ENCODE results near the gene PGA4.
"Not testable (repeated sequence)": the region's sequence is repeated elsewhere in the genome, so short reads cannot be mapped to it uniquely, and the experiment has no call there.

Gene PGA4

GRCh38 chr11:61204502-61205059 is 17.6 kb upstream of the PGA4 start:
- not testable (repeated sequence) for DNase-seq (ENCODE audit: low read depth in 3 of 3)

DNA sequence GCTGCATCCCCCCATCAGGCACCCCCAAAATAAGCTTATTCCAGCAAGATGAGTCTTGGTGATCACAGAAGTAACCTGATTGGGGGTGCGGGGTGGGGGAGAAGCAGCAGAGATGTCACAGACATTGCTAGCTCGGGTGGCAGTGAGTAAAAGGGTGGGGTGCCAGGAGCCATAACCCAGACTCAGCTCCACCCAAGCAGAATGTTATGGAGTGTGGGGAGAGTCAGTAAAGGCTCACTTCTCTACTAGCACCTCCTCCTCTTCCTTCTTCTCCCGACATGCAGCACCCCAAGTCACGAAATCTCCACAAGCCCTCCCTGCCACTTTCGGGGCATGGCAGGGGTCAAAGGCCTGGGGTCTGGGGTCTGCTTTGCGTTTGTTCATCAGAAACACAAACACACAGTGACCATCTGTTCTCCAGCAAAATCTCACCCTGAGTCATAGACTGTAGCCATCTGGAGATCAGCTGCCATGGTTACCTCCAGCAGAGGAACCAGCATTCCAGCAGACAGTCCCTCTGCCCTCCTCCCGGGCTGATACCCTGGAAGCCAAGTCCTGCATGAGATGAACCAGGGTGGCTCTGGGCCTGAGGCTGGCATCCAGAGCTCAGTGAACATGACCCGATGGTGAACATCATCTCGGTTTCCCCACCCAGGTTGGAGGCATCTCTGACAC is 14.4 kb upstream of the PGA4 start:
- DNase-seq (ENCODE audit: low read depth in 3 of 3): not testable (repeated sequence)

DNA sequence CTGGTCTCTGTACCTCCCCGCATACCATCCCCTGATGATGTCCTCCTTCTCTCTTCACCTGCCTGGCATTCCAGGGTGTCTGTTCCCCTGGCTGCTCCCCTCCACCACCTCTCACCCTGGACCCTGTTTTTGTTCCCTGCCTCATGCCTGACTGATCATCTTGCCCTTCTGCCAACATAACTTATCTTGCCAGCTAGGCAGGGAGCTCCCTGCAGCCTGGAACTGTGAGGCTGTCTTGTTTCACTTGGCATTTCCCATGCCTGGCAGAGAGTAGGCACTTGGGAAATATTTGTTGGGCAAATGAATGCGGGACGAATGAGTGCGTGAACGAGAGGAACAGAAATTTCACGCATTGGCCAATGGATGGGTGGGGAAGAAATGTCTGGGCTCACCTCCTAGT is 11.5 kb upstream of the PGA4 start:
- DNase-seq (ENCODE audit: low read depth in 3 of 3): not testable (repeated sequence)

DNA sequence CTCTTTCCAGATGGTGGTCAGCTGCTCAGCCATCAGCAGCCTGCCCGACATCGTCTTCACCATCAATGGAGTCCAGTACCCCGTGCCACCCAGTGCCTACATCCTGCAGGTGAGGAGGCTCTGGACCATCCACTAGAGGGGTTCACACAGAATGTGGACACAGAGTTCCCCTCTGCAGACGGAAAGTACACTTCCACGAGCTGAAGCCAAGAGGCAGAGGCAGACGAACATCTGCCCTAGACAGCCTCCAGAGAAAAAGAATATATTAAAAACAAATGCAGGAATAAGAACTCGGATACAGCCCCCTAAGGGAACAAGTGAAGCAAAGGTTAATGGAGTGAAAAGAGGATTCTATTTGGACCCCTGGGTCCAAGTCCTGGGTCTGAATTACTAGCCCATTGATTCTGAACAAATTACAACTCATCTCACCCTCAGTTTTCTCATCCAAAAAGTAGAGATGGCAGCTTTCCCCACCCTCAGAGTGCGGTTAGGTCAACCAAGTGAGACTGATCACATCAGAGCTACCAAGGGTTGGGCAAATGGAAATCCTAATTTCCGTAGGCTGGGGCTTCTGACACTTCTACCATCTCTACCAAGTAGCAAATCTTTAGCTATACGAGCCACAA is 10.7 kb upstream of the PGA4 start:
- DNase-seq (ENCODE audit: low read depth in 3 of 3): not testable (repeated sequence)

- not testable (repeated sequence) for DNase-seq (ENCODE audit: low read depth in 3 of 3)
These were observed 9.9 kb upstream of the PGA4 start for GRCh38 chr11:61212202-61212601.

DNA sequence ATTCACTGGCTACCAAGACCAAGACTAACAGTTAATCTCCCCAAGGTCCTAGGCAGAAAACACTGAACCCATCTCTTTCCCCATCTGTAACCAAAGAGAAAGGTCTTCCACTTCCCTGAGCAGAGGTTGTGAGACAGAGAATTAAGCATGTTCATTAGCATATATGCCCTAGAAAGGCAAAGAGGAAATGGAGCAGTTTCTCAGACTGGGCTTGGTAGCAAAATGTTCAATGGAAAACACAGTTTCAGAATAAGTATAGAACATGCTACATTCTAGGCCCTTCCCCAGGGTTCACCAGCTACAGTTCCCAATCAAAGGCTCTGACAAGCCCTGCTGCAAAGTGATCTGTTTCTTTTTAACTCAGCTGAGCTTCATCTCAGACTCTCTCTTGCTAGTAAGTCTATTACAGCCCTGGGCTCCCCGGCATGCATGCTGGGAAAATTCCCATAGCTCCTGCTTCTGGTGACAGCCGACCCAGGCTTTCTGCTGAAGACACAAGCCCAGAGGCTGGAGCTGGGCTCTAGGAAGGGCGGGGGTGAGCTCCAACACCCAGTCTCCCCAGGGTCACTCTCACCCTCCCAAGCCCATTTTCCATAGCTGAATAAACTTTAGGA is 8.3 kb upstream of the PGA4 start:
- not testable (repeated sequence) for DNase-seq (ENCODE audit: low read depth in 3 of 3)

- not testable (repeated sequence) for DNase-seq (ENCODE audit: low read depth in 3 of 3)
These were observed 3.8 kb upstream of the PGA4 start for GRCh38 chr11:61218306-61218705.

- DNase-seq (ENCODE audit: low read depth in 3 of 3): not testable (repeated sequence)
These were observed 3.1 kb upstream of the PGA4 start for GRCh38 chr11:61219016-61219415.

DNA sequence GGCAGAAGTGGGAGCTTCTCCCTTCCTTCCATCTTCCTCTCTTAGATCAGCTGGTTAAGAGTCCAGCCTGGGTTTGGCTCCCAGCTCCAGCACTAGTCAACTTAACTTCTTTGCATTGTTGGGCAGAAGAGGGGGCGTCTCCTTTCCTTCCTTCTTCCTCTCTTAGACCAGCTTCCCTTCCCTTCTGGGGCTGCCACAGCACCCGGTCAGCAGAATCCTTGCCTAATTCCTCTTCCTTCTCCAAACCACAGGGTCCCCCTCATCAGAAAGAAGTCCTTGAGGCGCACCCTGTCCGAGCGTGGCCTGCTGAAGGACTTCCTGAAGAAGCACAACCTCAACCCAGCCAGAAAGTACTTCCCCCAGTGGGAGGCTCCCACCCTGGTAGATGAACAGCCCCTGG is 545 bp downstream of the PGA4 start:
- not testable (repeated sequence) for DNase-seq (ENCODE audit: low read depth in 3 of 3)

DNA sequence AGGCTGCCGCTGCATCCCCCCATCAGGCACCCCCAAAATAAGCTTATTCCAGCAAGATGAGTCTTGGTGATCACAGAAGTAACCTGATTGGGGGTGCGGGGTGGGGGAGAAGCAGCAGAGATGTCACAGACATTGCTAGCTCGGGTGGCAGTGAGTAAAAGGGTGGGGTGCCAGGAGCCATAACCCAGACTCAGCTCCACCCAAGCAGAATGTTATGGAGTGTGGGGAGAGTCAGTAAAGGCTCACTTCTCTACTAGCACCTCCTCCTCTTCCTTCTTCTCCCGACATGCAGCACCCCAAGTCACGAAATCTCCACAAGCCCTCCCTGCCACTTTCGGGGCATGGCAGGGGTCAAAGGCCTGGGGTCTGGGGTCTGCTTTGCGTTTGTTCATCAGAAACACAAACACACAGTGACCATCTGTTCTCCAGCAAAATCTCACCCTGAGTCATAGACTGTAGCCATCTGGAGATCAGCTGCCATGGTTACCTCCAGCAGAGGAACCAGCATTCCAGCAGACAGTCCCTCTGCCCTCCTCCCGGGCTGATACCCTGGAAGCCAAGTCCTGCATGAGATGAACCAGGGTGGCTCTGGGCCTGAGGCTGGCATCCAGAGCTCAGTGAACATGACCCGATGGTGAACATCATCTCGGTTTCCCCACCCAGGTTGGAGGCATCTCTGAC is 4.5 kb downstream of the PGA4 start:
- DNase-seq (ENCODE audit: low read depth in 3 of 3): not testable (repeated sequence)

- DNase-seq (ENCODE audit: low read depth in 3 of 3): not testable (repeated sequence)
These were observed 7.3 kb downstream of the PGA4 start for GRCh38 chr11:61229458-61229857.

DNA sequence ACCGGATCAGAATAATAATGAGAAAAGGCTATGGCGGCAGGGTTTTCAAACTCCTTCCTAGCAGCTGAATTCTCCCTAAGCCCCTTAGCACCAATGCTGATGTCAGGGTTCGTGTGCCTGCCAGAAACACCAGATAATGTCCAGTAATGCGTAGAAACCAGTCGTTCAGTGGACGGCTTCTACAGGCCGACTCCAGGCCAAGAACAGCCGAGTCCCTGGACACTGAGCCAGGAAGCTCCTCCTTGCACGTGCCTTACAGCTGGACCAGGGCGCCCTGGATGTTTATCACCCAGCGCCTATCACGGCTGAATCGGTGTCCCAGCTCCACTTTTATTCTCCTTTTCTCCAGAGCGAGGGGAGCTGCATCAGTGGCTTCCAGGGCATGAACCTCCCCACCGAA is 8.9 kb downstream of the PGA4 start:
- DNase-seq (ENCODE audit: low read depth in 3 of 3): not testable (repeated sequence)

DNA sequence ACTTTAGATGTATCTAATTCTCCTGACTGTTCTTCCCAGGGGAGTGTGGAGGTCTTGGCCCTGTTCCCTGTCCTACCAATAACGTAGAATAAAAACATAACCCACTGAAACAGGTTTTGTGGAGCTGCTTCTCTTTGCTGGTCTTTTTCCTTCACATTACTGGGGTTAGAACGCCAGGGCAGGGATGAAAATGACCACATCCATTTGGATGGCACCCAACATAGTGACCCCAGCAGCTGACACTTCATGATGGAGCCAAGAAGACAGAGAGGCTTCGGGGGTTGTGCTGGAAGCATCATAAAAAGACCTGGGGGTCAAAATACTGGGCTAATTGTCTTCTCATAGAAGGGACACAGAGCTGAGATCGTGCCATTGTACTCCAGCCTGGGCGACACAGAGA is 9.4 kb downstream of the PGA4 start:
- DNase-seq (ENCODE audit: low read depth in 3 of 3): not testable (repeated sequence)

DNA sequence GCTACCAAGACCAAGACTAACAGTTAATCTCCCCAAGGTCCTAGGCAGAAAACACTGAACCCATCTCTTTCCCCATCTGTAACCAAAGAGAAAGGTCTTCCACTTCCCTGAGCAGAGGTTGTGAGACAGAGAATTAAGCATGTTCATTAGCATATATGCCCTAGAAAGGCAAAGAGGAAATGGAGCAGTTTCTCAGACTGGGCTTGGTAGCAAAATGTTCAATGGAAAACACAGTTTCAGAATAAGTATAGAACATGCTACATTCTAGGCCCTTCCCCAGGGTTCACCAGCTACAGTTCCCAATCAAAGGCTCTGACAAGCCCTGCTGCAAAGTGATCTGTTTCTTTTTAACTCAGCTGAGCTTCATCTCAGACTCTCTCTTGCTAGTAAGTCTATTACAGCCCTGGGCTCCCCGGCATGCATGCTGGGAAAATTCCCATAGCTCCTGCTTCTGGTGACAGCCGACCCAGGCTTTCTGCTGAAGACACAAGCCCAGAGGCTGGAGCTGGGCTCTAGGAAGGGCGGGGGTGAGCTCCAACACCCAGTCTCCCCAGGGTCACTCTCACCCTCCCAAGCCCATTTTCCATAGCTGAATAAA is 10.5 kb downstream of the PGA4 start:
- DNase-seq (ENCODE audit: low read depth in 3 of 3): not testable (repeated sequence)

DNA sequence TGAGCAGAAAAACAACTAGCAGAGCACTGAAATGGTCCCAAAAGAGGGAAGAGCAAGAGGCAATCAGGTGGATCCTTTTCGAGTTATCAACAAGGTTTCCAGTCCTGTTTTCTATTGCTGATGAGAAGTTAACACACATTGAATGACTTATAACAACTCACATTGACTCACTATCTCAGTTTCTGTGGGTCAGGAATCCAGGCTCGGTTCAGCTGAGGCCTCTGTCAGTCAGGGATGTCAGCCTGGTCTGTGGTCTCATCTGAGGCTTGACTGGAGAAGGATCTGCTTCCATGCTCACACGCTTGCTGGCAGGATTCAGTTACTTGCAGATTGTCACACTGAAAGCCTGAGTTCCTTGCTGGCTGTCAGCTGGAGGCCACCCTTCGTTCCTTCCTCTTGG is 15.0 kb downstream of the PGA4 start:
- DNase-seq (ENCODE audit: low read depth in 3 of 3): not testable (repeated sequence)

- DNase-seq (ENCODE audit: low read depth in 3 of 3): not testable (repeated sequence)
These were observed 18.1 kb downstream of the PGA4 start for GRCh38 chr11:61240288-61240687.

GRCh38 chr11:61240875-61241274 is 18.7 kb downstream of the PGA4 start, which contains the start of gene PGA5:
Gene PGA5 (plus strand): TSS chr11:61241175. CDS start chr11:61241227, 52 bp downstream.
- DNase-seq (ENCODE audit: low read depth in 3 of 3): not testable (repeated sequence)

DNA sequence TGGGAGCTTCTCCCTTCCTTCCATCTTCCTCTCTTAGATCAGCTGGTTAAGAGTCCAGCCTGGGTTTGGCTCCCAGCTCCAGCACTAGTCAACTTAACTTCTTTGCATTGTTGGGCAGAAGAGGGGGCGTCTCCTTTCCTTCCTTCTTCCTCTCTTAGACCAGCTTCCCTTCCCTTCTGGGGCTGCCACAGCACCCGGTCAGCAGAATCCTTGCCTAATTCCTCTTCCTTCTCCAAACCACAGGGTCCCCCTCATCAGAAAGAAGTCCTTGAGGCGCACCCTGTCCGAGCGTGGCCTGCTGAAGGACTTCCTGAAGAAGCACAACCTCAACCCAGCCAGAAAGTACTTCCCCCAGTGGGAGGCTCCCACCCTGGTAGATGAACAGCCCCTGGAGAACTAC is 19.4 kb downstream of the PGA4 start:
- not testable (repeated sequence) for DNase-seq (ENCODE audit: low read depth in 3 of 3)

- DNase-seq (ENCODE audit: low read depth in 3 of 3): not testable (repeated sequence)
These were observed 23.3 kb downstream of the PGA4 start for GRCh38 chr11:61245284-61245964.

DNA sequence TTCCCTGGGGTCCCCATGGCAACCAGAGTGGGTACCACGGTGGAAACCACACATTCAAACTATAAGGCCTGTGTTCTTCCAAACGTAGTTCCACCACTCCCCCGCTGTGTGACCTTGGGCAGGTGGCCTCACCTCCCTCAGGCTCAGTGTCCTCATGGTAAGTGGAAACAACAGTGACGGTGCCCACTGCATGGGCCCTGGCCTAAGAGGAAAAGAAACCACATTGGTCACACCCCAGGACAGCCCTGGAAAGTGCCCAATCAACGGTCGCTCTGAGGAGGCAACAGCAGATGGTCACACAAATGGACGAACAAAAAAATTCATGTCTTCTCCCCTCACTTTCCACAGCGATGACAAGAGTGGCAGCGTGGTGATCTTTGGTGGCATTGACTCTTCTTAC is 25.9 kb downstream of the PGA4 start:
- DNase-seq (ENCODE audit: low read depth in 3 of 3): not testable (repeated sequence)

- DNase-seq (ENCODE audit: low read depth in 3 of 3): not testable (repeated sequence)
These were observed 27.1 kb downstream of the PGA4 start for GRCh38 chr11:61249201-61249600.
